Mucosa of rectum (tissue), 2 donors: ENCODE data around the gene OSBPL9.
"Not testable (repeated sequence)": the region's sequence is repeated elsewhere in the genome, so short reads cannot be mapped to it uniquely, and the experiment has no call there.

Experiments used
- H3K27ac ChIP-seq, 2 donors: one replicate each; pipeline ENCODE4 v1.7.0; 2013; ENCODE audit warnings: inconsistent platforms in 2 of 2, low read depth in 2 of 2, low read length in 2 of 2
- H3K27me3 ChIP-seq, 2 donors: one replicate each; pipeline ENCODE4 v1.7.0; 2013; ENCODE audit warnings: low read length in 2 of 2; ENCODE audit not compliant: control insufficient read depth in 2 of 2, insufficient read depth in 2 of 2
- H3K36me3 ChIP-seq, 2 donors: one replicate each; pipeline ENCODE4 v1.7.0; 2013; ENCODE audit warnings: low read length in 2 of 2; ENCODE audit not compliant: control insufficient read depth in 2 of 2, insufficient read depth in 2 of 2
- H3K4me1 ChIP-seq, 2 donors: one replicate each; pipeline ENCODE4 v1.7.0; 2013; ENCODE audit warnings: low read length in 2 of 2, mild to moderate bottlenecking in 1 of 2; ENCODE audit not compliant: control insufficient read depth in 2 of 2, insufficient read depth in 2 of 2
- H3K4me3 ChIP-seq, 2 donors: one replicate each; pipeline ENCODE4 v1.7.0; 2013; ENCODE audit warnings: low read length in 2 of 2
- H3K9ac ChIP-seq, 2 donors: one replicate each; pipeline ENCODE4 v1.7.0; 2013; ENCODE audit warnings: low read length in 2 of 2, low read depth in 1 of 2, mild to moderate bottlenecking in 1 of 2
- H3K9me3 ChIP-seq, 2 donors: one replicate each; pipeline ENCODE4 v1.7.0; 2013; ENCODE audit warnings: low read length in 2 of 2; ENCODE audit not compliant: control insufficient read depth in 2 of 2
- donor health status: healthy.
- donor health status: Normal muscosa, but diverticular disease.

Gene OSBPL9

GRCh38 chr1:51607681-51608095 lies 9.2 kb upstream of the OSBPL9 start:
- no peaks in the 10 kb centered on the region for H3K9me3 ChIP-seq
- H3K36me3 ChIP-seq: no peaks in the 10 kb centered on the region
- H3K9ac ChIP-seq: no peak overlapping the region
- no peak overlapping the region for H3K4me3 ChIP-seq
- H3K27ac ChIP-seq: no peak overlapping the region
- H3K27me3 ChIP-seq: no peaks in the 10 kb centered on the region
- H3K4me1 ChIP-seq: peaks cover 0 to 2% of the 10 kb centered on the region in 2 donors

GRCh38 chr1:51610104-51610503 lies 6.8 kb upstream of the OSBPL9 start:
- H3K27me3 ChIP-seq, H3K9me3 ChIP-seq, H3K4me3 ChIP-seq, H3K27ac ChIP-seq, H3K4me1 ChIP-seq, H3K36me3 ChIP-seq, H3K9ac ChIP-seq: not testable (repeated sequence)

GRCh38 chr1:51610637-51611036 lies 6.3 kb upstream of the OSBPL9 start:
- Histone ChIP-seq H3K36me3 (no peaks in the 10 kb centered on the region), H3K9ac (no peak overlapping the region), H3K27ac (no peak overlapping the region), H3K9me3 (no peaks in the 10 kb centered on the region), H3K27me3 (no peaks in the 10 kb centered on the region), H3K4me3 (no peak overlapping the region), H3K4me1 (peaks cover 0 to 2% of the 10 kb centered on the region in 2 donors)

- H3K27me3 ChIP-seq: no peaks in the 10 kb centered on the region
- H3K9ac ChIP-seq: no peak overlapping the region
- H3K4me3 ChIP-seq: no peak overlapping the region
- no peaks in the 10 kb centered on the region for H3K36me3 ChIP-seq
- H3K4me1 ChIP-seq: peaks cover 6% of the 10 kb centered on the region in 2 donors
- H3K9me3 ChIP-seq: no peaks in the 10 kb centered on the region
- H3K27ac ChIP-seq: no peak overlapping the region
Observed at GRCh38 chr1:51612447-51612961, 4.4 kb upstream of the OSBPL9 start.

- no peak overlapping the region for H3K4me3 ChIP-seq
- no peak overlapping the region for H3K27ac ChIP-seq
- no peak overlapping the region for H3K9ac ChIP-seq
Observed at GRCh38 chr1:51615780-51616291, 1.1 kb upstream of the OSBPL9 start.

GRCh38 chr1:51616490-51616889 lies 402 bp upstream of the OSBPL9 start:
- Histone ChIP-seq H3K4me1 (peaks cover 6 to 9% of the 10 kb centered on the region in 2 donors), H3K27me3 (no peaks in the 10 kb centered on the region), H3K4me3 (peak overlapping the region; percentile 26 to 97), H3K27ac (no peak overlapping the region), H3K36me3 (no peaks in the 10 kb centered on the region), H3K9me3 (no peaks in the 10 kb centered on the region), H3K9ac (no peak overlapping the region)

More at GRCh38 chr1:51615780-51616291, 1.1 kb upstream of the OSBPL9 start:
- Histone ChIP-seq H3K27me3 (no peaks in the 10 kb centered on the region), H3K36me3 (no peaks in the 10 kb centered on the region), H3K4me1 (peaks cover 6 to 9% of the 10 kb centered on the region in 2 donors), H3K9me3 (no peaks in the 10 kb centered on the region)

- no peaks in the 10 kb centered on the region for H3K36me3 ChIP-seq
- H3K9me3 ChIP-seq: no peaks in the 10 kb centered on the region
- no peak overlapping the region for H3K27ac ChIP-seq
- no peak overlapping the region for H3K4me3 ChIP-seq
- H3K4me1 ChIP-seq: peaks cover 6 to 9% of the 10 kb centered on the region in 2 donors
- no peak overlapping the region for H3K9ac ChIP-seq
- H3K27me3 ChIP-seq: no peaks in the 10 kb centered on the region
Observed at GRCh38 chr1:51618715-51619114, 1.8 kb downstream of the OSBPL9 start.

GRCh38 chr1:51620470-51620869 lies 3.6 kb downstream of the OSBPL9 start:
- Histone ChIP-seq H3K9ac (no peak overlapping the region), H3K4me1 (peaks cover 6 to 9% of the 10 kb centered on the region in 2 donors), H3K36me3 (no peaks in the 10 kb centered on the region), H3K27ac (no peak overlapping the region), H3K9me3 (no peaks in the 10 kb centered on the region), H3K27me3 (no peaks in the 10 kb centered on the region), H3K4me3 (no peak overlapping the region)

- H3K9me3 ChIP-seq: no peaks in the 10 kb centered on the region
- H3K27me3 ChIP-seq: no peaks in the 10 kb centered on the region
- no peak overlapping the region for H3K4me3 ChIP-seq
- H3K36me3 ChIP-seq: no peaks in the 10 kb centered on the region
- H3K9ac ChIP-seq: no peak overlapping the region
- H3K4me1 ChIP-seq: peaks cover 5 to 8% of the 10 kb centered on the region in 2 donors
- no peak overlapping the region for H3K27ac ChIP-seq
Observed at GRCh38 chr1:51621161-51621560, 4.3 kb downstream of the OSBPL9 start.

- no peaks in the 10 kb centered on the region for H3K9me3 ChIP-seq
- peaks cover 0 to 5% of the 10 kb centered on the region in 2 donors for H3K4me1 ChIP-seq
- H3K9ac ChIP-seq: no peak overlapping the region
- H3K27ac ChIP-seq: no peak overlapping the region
- H3K4me3 ChIP-seq: no peak overlapping the region
- no peaks in the 10 kb centered on the region for H3K36me3 ChIP-seq
- no peaks in the 10 kb centered on the region for H3K27me3 ChIP-seq
Observed at GRCh38 chr1:51621841-51622454, 5.1 kb downstream of the OSBPL9 start.
